Measurements from ENCODE around the gene BACH2. TPM values are rescaled to one million over a fixed set of nuclear protein-coding genes. Genes with fewer than 3 reads are reported as not detected.

The BACH2 gene
- total and polyA plus RNA-seq, 2 experiments from 2014 or later: 5.4 to 5.6 TPM

DNA sequence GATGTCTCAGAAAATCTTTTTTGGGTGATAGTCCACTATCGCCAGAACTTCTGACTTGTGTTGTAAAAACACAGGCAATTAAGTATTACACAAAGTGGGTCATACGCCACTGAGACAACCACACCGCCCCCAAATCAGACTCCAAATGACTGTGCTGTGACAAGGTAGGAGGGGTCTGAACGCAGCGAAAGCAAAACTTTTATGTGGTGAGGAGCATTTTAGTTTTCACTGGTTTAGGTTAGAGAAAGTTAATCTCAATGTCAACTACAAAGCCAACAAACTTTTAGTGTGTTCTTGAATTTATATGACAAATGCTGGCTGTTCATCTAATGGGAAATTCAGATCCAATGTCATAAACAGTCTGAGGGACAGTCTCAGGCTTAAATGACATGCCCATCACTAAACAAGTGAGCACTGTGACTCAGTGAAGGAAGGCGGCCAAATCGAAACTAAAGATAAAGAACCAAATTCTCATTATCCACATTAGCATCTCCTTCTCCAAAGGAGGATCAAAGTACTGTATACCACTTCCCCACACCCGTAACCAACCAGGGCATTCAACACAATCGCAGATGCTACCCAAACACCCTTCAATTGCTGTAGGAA, 215.7 kb downstream of the BACH2 start:
- Histone ChIP-seq H3K27me3 (no peaks in the 10 kb centered on the region), H3K9me3 (ENCODE audit: low read depth) (no peaks in the 10 kb centered on the region), H3K4me1 (ENCODE audit: low read depth) (peaks cover 7% of the 10 kb centered on the region), H3K36me3 (no peaks in the 10 kb centered on the region), H3K27ac (no peak overlapping the region), H3K4me3 (no peak overlapping the region)
- TF ChIP-seq, protein P1, sequence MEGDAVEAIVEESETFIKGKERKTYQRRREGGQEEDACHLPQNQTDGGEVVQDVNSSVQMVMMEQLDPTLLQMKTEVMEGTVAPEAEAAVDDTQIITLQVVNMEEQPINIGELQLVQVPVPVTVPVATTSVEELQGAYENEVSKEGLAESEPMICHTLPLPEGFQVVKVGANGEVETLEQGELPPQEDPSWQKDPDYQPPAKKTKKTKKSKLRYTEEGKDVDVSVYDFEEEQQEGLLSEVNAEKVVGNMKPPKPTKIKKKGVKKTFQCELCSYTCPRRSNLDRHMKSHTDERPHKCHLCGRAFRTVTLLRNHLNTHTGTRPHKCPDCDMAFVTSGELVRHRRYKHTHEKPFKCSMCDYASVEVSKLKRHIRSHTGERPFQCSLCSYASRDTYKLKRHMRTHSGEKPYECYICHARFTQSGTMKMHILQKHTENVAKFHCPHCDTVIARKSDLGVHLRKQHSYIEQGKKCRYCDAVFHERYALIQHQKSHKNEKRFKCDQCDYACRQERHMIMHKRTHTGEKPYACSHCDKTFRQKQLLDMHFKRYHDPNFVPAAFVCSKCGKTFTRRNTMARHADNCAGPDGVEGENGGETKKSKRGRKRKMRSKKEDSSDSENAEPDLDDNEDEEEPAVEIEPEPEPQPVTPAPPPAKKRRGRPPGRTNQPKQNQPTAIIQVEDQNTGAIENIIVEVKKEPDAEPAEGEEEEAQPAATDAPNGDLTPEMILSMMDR (IDR thresholded peaks at IDR 0.05; ENCODE audit: low read depth, low read length): no peak
- no peak for DNase-seq (ENCODE audit: low read depth in 1 of 2, low spot score in 1 of 2)

DNA sequence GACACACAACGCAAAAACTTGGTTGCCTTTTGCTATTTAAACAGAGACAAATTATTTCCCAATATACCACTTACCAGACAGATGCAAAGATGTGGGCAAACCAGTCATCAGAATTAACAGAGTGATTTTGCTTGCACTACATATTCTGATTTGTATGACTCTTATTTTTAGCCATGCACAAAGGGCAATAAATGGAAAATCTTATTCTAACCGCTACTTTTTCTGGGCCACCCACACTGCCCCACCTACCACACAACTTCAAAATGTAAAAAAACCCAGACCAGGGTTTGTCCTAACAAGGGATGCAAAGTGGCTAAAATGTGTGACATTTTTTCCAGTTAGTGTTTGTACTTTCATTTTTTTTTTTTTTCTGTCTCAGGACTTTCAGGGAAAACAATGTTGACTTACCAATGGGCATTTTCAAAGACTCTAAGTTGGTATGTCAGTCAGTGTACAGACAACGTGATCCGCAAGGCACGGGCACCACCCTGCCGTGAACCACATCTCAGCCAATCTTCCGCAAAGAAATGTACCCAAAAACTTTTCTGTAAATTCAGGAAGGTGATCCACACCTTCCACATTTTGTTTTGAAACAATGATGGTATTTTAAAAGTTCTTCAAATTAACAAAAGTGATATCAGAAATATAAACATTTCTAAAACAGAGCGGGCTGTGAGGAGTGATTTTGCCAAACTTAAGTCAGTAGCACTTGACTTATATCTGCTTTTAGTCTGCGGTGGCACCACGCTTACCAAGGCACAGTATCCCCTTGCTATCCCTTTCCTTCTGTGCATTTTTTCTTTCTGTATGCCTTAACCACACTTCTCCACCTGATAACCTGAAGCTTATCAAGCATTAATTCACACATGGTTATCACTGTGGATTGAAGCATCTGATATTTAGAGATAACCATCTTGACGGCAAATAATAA, 216.8 kb downstream of the BACH2 start:
- TF ChIP-seq, protein P1 (IDR thresholded peaks at IDR 0.05; ENCODE audit: low read depth, low read length): no peak
- Histone ChIP-seq H3K4me1 (ENCODE audit: low read depth) (peaks cover 7% of the 10 kb centered on the region), H3K27me3 (no peaks in the 10 kb centered on the region), H3K4me3 (no peak overlapping the region), H3K27ac (no peak overlapping the region), H3K9me3 (ENCODE audit: low read depth) (no peaks in the 10 kb centered on the region), H3K36me3 (no peaks in the 10 kb centered on the region)
- DNase-seq (ENCODE audit: low read depth in 1 of 2, low spot score in 1 of 2): peak in 1 of 2 donors; percentile 19

DNA sequence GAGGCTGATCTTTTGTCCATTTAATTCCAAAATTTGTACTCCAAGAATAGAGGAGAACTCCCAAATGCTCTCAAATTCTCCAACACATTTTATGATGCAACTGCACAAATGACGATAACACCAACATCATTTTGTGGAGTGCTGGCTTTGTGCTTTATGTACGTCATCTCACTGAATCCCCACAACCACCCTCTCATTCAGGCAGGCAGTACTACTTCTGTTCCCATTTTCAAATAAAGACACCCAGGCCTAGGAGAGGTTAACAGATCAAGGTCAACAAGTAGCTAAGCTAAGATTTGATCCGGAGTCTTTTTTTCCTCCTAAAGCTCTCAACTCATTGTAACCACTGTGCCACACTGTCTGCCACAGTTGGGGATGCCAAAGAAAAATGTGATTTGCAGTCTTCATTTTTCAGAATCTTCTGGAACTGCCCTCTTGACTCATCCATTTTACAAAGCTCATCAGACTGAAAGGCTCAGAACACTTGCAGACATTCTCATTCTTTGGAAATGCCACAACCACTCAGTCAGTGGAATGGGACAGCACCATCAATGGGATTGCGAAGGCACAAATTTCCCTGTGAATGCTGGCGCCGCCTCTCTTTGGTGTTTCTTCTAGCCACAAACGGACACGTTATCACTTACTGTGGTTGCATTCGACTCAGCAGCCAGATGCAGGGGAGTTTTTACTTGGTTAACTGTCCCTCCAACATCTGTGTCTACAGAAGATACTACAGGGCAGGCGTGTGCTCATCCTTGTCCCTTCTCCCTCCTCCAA, 217.9 kb downstream of the BACH2 start:
- peaks cover 16% of the 10 kb centered on the region for H3K4me1 ChIP-seq (ENCODE audit: low read depth)

DNA sequence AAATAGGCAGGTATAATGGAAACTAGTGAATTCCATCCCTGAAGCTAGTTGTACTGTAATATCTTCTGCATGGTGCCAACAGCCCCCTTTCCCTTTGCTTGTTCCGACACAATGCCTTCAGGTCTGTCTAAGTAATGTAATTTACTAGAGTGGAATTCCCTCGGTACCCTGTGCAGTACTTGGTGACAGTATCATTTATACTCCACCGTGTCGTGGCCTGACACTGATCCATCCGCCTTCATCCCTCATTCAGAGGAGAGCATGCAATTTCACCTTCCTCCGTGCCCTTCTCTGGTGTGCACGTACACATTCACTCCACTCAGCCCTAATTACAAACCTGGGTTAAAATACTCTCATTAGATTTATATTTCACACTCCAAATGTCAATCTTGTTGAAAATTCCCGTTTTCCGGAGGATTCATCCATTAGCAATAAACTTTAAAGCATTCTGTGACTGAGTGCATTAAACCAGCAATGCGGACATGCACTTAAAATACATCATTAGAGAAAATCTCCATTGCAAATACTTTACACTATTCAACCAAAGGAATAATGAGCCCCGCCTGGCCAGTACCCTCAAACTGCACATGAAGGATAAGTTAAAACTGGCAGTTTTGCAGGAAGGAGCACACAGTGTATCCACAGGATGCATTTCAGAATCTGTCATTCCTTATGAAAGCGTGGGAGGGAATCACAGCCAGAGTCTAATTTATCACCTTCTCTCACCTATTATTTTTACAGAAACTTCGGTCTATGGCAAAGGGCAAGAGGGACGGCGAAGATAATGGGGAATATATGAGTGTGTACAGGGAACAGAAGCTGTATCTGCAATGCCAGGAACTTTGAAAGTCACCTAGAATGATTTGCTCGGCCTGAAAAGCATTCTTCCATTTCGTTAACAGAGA, 219.9 kb downstream of the BACH2 start:
- H3K9me3 ChIP-seq (ENCODE audit: low read depth): no peaks in the 10 kb centered on the region
- TF ChIP-seq, protein P1 (IDR thresholded peaks at IDR 0.05; ENCODE audit: low read depth, low read length): no peak
- peaks cover 9% of the 10 kb centered on the region for H3K4me1 ChIP-seq (ENCODE audit: low read depth)
- no peaks in the 10 kb centered on the region for H3K36me3 ChIP-seq
- no peak overlapping the region for H3K4me3 ChIP-seq
- no peak overlapping the region for H3K27ac ChIP-seq
- no peak for DNase-seq (ENCODE audit: low read depth in 1 of 2, low spot score in 1 of 2)
- no peaks in the 10 kb centered on the region for H3K27me3 ChIP-seq

More for the DNA sequence above, 217.9 kb downstream of the BACH2 start:
- Histone ChIP-seq H3K9me3 (ENCODE audit: low read depth) (no peaks in the 10 kb centered on the region), H3K36me3 (no peaks in the 10 kb centered on the region), H3K27me3 (no peaks in the 10 kb centered on the region), H3K4me3 (no peak overlapping the region), H3K27ac (no peak overlapping the region)
- peak in 1 of 2 donors; percentile 74 for DNase-seq (ENCODE audit: low read depth in 1 of 2, low spot score in 1 of 2)
- TF ChIP-seq, protein P1 (IDR thresholded peaks at IDR 0.05; ENCODE audit: low read depth, low read length): no peak
